SJSA1 (cell line): ENCODE data around the gene DDX11. TPM values are rescaled to one million over a fixed set of nuclear protein-coding genes. Genes with fewer than 3 reads are reported as not detected.
A peak's percentile ranks its signal among the peaks of the same experiment; 100 is the strongest.
"Not testable (repeated sequence)": the region's sequence is repeated elsewhere in the genome, so short reads cannot be mapped to it uniquely, and the experiment has no call there.

Experiments used
- DNase-seq, 2 experiments: peaks; one replicate each; pipeline ENCODE4 v3.0.0-alpha.2; 2015 to 2020; ENCODE audit warnings: low spot score in 2 of 2, low read depth in 1 of 2
- H3K27ac ChIP-seq: fragments of 250-450 bp; sonication (Bioruptor Pico); 2 replicates; pipeline ENCODE4 v1.5.1; 2020; ENCODE audit warnings: mild to moderate bottlenecking, moderate library complexity
- H3K27me3 ChIP-seq: fragments of 250-450 bp; sonication (Bioruptor Pico); replicated peaks from 2 replicates; pipeline ENCODE4 v1.5.1; 2020; ENCODE audit warnings: mild to moderate bottlenecking, moderate library complexity
- H3K36me3 ChIP-seq: fragments of 250-450 bp; sonication (Bioruptor Pico); 2 replicates; pipeline ENCODE4 v1.5.1; 2020; ENCODE audit warnings: mild to moderate bottlenecking
- H3K4me1 ChIP-seq: fragments of 250-450 bp; sonication (Bioruptor Pico); replicated peaks from 2 replicates; pipeline ENCODE4 v1.6.1; 2021; ENCODE audit warnings: mild to moderate bottlenecking
- H3K4me3 ChIP-seq: fragments of 250-450 bp; sonication (Bioruptor Pico); 2 replicates; pipeline ENCODE4 v1.5.1; 2020; ENCODE audit warnings: mild to moderate bottlenecking
- H3K9me3 ChIP-seq: fragments of 250-450 bp; sonication (Bioruptor Pico); replicated peaks from 2 replicates; pipeline ENCODE4 v1.5.1; 2020; ENCODE audit warnings: mild to moderate bottlenecking
- total RNA-seq: library from RNA; depleted of rRNA; stranded (reverse); fragments of >200 nt; shearing (Covaris generic); gene quantifications from 2 replicates; pipeline ENCODE4 v1.2.3, GENCODE V29; 2014

DDX11 gene
- total RNA-seq, 1 experiment from 2014 or later = 34.0 TPM

GRCh38 chr12:31077998-31078397, 4.3 kb downstream of the DDX11 start:
- H3K27ac ChIP-seq = peak overlapping the region; percentile 94
- H3K27me3 ChIP-seq, DNase-seq, H3K9me3 ChIP-seq, H3K4me3 ChIP-seq, H3K4me1 ChIP-seq, H3K36me3 ChIP-seq: not testable (repeated sequence)

GRCh38 chr12:31079421-31079820, 5.8 kb downstream of the DDX11 start:
- not testable (repeated sequence) for DNase-seq, H3K4me3 ChIP-seq, H3K36me3 ChIP-seq, H3K4me1 ChIP-seq, H3K9me3 ChIP-seq, H3K27ac ChIP-seq, H3K27me3 ChIP-seq

DNA sequence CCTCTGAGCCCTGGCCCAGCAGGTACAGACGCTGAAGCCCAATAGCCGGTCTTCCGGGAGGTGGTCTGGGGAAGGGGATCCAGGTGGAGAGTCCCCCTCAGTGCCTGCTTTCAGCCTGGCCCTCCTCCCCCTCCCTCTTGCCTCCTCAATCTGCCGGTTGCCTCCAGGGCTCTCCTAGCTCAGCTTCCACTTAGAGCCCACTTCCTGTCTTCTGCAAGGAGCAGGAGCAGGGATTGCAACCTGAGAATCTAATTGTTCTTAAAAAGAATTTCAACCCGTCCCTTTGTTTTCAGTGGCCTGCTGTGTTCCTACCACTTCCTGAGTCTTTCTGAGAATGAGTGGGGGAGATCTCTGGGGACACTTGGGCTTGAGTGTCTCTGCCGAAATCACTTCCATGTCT, 6.6 kb downstream of the DDX11 start:
- H3K36me3 ChIP-seq, H3K4me3 ChIP-seq, H3K9me3 ChIP-seq, H3K27me3 ChIP-seq, H3K4me1 ChIP-seq, H3K27ac ChIP-seq: not testable (repeated sequence)
- DNase-seq = peak; percentile 62 to 63

- not testable (repeated sequence) for H3K27me3 ChIP-seq, H3K36me3 ChIP-seq, DNase-seq, H3K4me3 ChIP-seq, H3K9me3 ChIP-seq, H3K4me1 ChIP-seq, H3K27ac ChIP-seq
Observed at GRCh38 chr12:31081274-31081673, 7.6 kb downstream of the DDX11 start.

- not testable (repeated sequence) for H3K9me3 ChIP-seq, H3K27ac ChIP-seq, H3K36me3 ChIP-seq, DNase-seq, H3K27me3 ChIP-seq, H3K4me1 ChIP-seq, H3K4me3 ChIP-seq
Observed at GRCh38 chr12:31084241-31084640, 10.6 kb downstream of the DDX11 start.

- H3K9me3 ChIP-seq, H3K4me3 ChIP-seq, H3K36me3 ChIP-seq, H3K27ac ChIP-seq, DNase-seq, H3K27me3 ChIP-seq, H3K4me1 ChIP-seq: not testable (repeated sequence)
Observed at GRCh38 chr12:31086032-31086431, 12.4 kb downstream of the DDX11 start.

DNA sequence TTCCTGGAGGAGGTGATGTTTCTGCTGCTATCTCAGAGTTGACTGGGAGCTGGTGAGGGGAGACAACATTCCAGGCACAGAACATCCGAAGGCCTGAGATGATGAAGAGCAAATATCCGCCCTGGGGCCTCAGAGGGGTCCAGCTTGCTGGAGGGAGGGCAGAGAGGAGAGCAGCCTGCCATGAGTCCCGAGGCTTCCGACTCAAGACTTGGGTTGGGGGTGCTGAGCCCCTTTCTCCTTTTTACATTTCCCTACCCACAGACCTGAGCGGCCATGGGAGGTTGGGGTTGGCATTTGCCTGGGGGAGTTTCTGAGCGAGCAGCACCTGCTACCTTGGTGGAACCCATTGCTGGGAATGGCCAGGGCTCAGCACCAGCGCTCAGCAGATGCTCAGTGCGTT, 13.8 kb downstream of the DDX11 start:
- not testable (repeated sequence) for H3K9me3 ChIP-seq, DNase-seq, H3K27me3 ChIP-seq, H3K4me1 ChIP-seq, H3K36me3 ChIP-seq, H3K27ac ChIP-seq, H3K4me3 ChIP-seq

DNA sequence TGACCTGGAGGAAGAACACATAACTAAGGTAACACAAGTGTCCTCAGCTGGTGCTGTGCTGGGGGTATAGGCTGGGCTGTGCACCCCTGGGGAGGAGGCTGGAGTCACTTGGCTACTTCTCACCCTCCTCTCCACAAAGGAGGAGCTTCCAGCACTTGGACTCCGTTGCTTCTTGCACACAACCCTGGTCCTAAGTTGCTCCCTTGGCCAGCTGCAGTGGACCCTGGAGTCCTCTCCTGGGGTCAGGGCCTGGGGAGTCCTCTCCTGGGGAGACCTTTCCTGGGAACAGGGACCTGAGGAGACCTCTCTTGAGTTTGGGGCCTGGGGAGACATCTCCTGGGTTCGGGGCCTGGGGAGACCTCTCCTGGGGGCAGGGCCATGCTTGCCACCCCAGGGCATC, 14.3 kb downstream of the DDX11 start:
- DNase-seq, H3K27ac ChIP-seq, H3K36me3 ChIP-seq, H3K27me3 ChIP-seq, H3K4me3 ChIP-seq, H3K4me1 ChIP-seq, H3K9me3 ChIP-seq: not testable (repeated sequence)

DNA sequence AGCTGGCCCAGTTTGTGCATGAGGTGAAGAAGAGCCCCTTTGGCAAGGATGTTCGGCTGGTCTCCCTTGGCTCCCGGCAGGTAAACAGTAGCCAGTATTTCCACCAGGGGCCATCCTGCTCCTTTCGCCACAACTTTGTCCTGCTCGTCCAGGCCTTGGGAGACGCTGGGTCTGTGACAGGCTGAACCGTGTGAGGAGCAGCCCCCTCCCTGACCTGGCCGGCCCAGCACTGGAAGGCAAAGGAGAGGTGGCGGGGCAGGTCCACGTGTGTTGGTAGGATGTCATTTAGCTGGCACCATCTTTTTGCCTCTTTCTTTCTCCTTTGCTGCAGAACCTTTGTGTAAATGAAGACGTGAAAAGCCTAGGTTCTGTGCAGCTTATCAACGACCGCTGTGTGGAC, 15.4 kb downstream of the DDX11 start:
- Histone ChIP-seq H3K4me3 (no peak overlapping the region), H3K4me1 (no peaks in the 10 kb centered on the region), H3K27me3 (no peaks in the 10 kb centered on the region), H3K36me3 (peaks cover 6% of the 10 kb centered on the region), H3K27ac (no peak overlapping the region), H3K9me3 (no peaks in the 10 kb centered on the region)
- DNase-seq = no peak

- H3K4me3 ChIP-seq, H3K27me3 ChIP-seq, H3K27ac ChIP-seq, H3K9me3 ChIP-seq, DNase-seq, H3K36me3 ChIP-seq, H3K4me1 ChIP-seq: not testable (repeated sequence)
Observed at GRCh38 chr12:31091629-31092028, 18.0 kb downstream of the DDX11 start.

GRCh38 chr12:31092718-31093117, 19.1 kb downstream of the DDX11 start:
- not testable (repeated sequence) for H3K4me1 ChIP-seq, H3K9me3 ChIP-seq

DNA sequence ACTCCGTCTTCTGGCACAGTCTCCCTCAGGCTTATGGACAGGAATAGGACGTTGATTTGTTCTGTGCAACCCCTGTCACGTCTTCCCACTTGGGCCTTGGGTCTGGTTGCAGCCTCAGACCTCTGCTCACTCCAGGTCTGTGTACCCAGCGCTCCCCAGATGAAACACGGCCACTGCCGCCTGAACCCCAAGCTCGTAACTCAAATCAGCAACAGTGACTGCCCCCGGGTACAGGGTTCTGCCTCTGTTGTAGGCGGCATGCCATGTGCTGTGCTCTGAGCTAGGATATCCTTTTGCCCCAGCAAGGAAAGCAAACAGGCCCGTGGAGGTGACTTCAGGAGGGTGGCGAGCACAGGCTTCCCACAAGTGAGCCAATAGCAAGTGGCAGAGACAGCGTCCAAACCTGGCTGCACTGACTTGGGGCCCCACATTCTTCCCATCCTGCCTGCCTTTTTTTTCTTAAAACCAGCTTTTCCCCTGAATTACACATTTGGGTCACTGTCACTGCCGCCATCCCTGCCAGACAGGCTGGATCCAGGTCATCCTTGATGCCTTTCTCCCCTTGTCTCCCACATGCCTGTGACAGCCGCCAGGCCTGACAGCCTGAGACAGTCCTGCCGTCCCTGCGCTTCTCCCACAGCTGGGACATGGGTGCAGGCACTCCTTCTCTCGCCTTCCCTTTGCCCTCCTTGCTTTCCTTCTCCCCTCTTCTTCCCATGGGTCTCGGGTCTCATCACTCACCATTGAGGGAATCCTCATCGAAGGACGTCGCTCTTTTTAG, 21.6 kb downstream of the DDX11 start:
- not testable (repeated sequence) for H3K27ac ChIP-seq, H3K36me3 ChIP-seq, H3K9me3 ChIP-seq, DNase-seq, H3K4me1 ChIP-seq, H3K27me3 ChIP-seq, H3K4me3 ChIP-seq

More at GRCh38 chr12:31092718-31093117, 19.1 kb downstream of the DDX11 start:
- not testable (repeated sequence) for DNase-seq, H3K27ac ChIP-seq, H3K27me3 ChIP-seq, H3K36me3 ChIP-seq, H3K4me3 ChIP-seq

DNA sequence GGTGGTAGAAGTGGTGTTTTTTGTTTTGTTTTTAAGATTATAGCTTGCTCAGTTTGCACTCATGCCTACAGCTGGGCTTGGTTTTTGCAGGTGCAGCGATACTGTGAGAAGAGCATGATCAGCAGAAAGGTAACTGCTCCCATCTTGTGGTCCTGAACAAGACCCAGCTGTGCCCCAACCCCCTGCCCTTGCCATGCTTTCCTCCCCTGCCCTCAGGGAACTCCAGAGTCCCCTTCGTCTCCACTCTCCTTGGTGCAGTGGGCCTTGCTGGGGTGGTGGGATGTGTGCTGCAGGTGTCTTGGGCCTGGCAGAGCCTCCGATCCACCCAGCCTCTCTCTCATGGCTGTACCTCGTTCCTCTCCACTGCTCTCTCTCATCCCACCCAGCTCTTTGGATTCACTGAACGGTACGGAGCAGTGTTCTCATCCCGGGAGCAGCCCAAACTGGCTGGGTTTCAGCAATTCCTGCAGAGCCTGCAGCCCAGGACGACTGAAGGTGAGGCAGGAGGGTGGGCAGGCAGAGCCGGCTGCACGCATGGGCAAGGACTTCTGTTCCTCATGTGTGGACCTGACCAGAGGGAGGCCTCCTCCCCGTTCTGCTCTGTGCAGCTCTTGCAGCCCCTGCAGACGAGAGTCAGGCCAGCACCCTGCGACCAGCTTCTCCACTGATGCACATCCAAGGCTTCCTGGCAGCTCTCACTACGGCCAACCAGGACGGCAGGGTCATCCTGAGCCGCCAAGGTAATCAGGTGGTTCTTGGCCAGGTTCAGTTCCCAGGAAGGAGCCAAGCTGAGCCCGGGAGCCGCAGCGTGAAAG, 22.8 kb downstream of the DDX11 start:
- H3K36me3 ChIP-seq, DNase-seq, H3K27ac ChIP-seq, H3K4me1 ChIP-seq, H3K9me3 ChIP-seq, H3K4me3 ChIP-seq, H3K27me3 ChIP-seq: not testable (repeated sequence)

- not testable (repeated sequence) for H3K4me3 ChIP-seq, DNase-seq, H3K9me3 ChIP-seq, H3K4me1 ChIP-seq, H3K27me3 ChIP-seq, H3K27ac ChIP-seq, H3K36me3 ChIP-seq
Observed at GRCh38 chr12:31097819-31098218, 24.2 kb downstream of the DDX11 start.
